NCI-H1436 treated with DMSO at 0.1 percent for 48 hours (cell line): Measurements from ENCODE around the gene OPN1MW.
"Not testable (repeated sequence)": the region's sequence is repeated elsewhere in the genome, so short reads cannot be mapped to it uniquely, and the experiment has no call there.

Experiments used
- DNase-seq: peaks from one replicate; lab custom pipeline; 2025; lab: John Stamatoyannopoulos, UW

Gene OPN1MW

GRCh38 chrX:154182296-154182695 lies at the start of gene OPN1MW:
Gene OPN1MW, plus strand, starts transcription at chrX:154182596. Its CDS starts 82 bp downstream, at chrX:154182678.
- DNase-seq = not testable (repeated sequence)

- no peak for DNase-seq
Observed at GRCh38 chrX:154135458-154136229, 46.8 kb upstream of the OPN1MW start.

GRCh38 chrX:154136627-154137161 lies 45.7 kb upstream of the OPN1MW start:
- DNase-seq = no peak

GRCh38 chrX:154138857-154139256 lies 43.5 kb upstream of the OPN1MW start:
- no peak for DNase-seq

- no peak for DNase-seq
Observed at GRCh38 chrX:154140206-154140605, 42.2 kb upstream of the OPN1MW start.

GRCh38 chrX:154140742-154141141 lies 41.7 kb upstream of the OPN1MW start:
- no peak for DNase-seq

- no peak for DNase-seq
Observed at GRCh38 chrX:154142386-154142785, 40.0 kb upstream of the OPN1MW start.

GRCh38 chrX:154142950-154143745 lies 39.2 kb upstream of the OPN1MW start:
- DNase-seq = no peak

- DNase-seq = not testable (repeated sequence)
Observed at GRCh38 chrX:154144010-154144409, 38.4 kb upstream of the OPN1MW start, which contains the start of gene OPN1LW. Gene OPN1LW, plus strand, starts transcription at chrX:154144243. Its CDS starts 41 bp downstream, at chrX:154144284.

- DNase-seq = not testable (repeated sequence)
Observed at GRCh38 chrX:154151030-154151429, 31.4 kb upstream of the OPN1MW start.

- not testable (repeated sequence) for DNase-seq
Observed at GRCh38 chrX:154156221-154156620, 26.2 kb upstream of the OPN1MW start.

- DNase-seq = not testable (repeated sequence)
Observed at GRCh38 chrX:154157207-154157606, 25.2 kb upstream of the OPN1MW start.

GRCh38 chrX:154159345-154159744 lies 23.1 kb upstream of the OPN1MW start:
- DNase-seq = not testable (repeated sequence)

GRCh38 chrX:154164902-154165301 lies 17.5 kb upstream of the OPN1MW start:
- DNase-seq = not testable (repeated sequence)

- DNase-seq = not testable (repeated sequence)
Observed at GRCh38 chrX:154168384-154168783, 14.0 kb upstream of the OPN1MW start.

- not testable (repeated sequence) for DNase-seq
Observed at GRCh38 chrX:154172535-154172943, 9.9 kb upstream of the OPN1MW start.

- not testable (repeated sequence) for DNase-seq
Observed at GRCh38 chrX:154174356-154174755, 8.0 kb upstream of the OPN1MW start.

- not testable (repeated sequence) for DNase-seq
Observed at GRCh38 chrX:154183794-154184193, 1.4 kb downstream of the OPN1MW start.

GRCh38 chrX:154192846-154193245 lies 10.4 kb downstream of the OPN1MW start:
- not testable (repeated sequence) for DNase-seq

GRCh38 chrX:154194316-154194715 lies 11.9 kb downstream of the OPN1MW start:
- DNase-seq = not testable (repeated sequence)

- DNase-seq = not testable (repeated sequence)
Observed at GRCh38 chrX:154196466-154196865, 14.1 kb downstream of the OPN1MW start.

GRCh38 chrX:154209670-154210418 lies 27.4 kb downstream of the OPN1MW start:
- not testable (repeated sequence) for DNase-seq
